Neural cell (in vitro differentiated cells): ENCODE measurements around the gene LTN1. TPM values are rescaled to one million over a fixed set of nuclear protein-coding genes. Genes with fewer than 3 reads are reported as not detected.

Source experiments
- H2AFZ ChIP-seq: fragments of 200-600, 300-800 bp; sonication (generic), shearing (Covaris generic); 2 replicates; pipeline ENCODE4 v1.6.0; 2014; ENCODE audit warnings: low read depth, mild to moderate bottlenecking, antibody characterized with exemption, low read length, moderate library complexity
- H3F3A ChIP-seq: fragments of 200-600 bp; shearing (Covaris generic); 2 replicates; pipeline ENCODE4 v1.6.1; 2016; ENCODE audit warnings: mild to moderate bottlenecking, moderate library complexity, mixed read lengths, antibody characterized with exemption, low read length; ENCODE audit not compliant: insufficient read depth, poor library complexity, severe bottlenecking
- H3K27ac ChIP-seq: fragments of 200-600, 300-800 bp; sonication (generic), shearing (Covaris generic); 2 replicates; pipeline ENCODE4 v1.5.1; 2014; ENCODE audit warnings: mild to moderate bottlenecking, low read length, moderate library complexity
- H3K27me3 ChIP-seq: fragments of 300-800, 200-600 bp; sonication (generic), shearing (Covaris generic); 2 replicates; pipeline ENCODE4 v1.6.0; 2014; ENCODE audit warnings: mild to moderate bottlenecking, low read depth, low read length, moderate library complexity; ENCODE audit not compliant: insufficient read depth
- H3K36me3 ChIP-seq: fragments of 300-800, 200-600 bp; sonication (generic), shearing (Covaris generic); 2 replicates; pipeline ENCODE4 v1.5.1; 2014; ENCODE audit warnings: mild to moderate bottlenecking, antibody characterized with exemption, low read length, moderate library complexity; ENCODE audit not compliant: insufficient read depth
- H3K4me2 ChIP-seq: fragments of 300-800, 200-600 bp; sonication (generic), shearing (Covaris generic); 2 replicates; pipeline ENCODE4 v1.6.0; 2014; ENCODE audit warnings: mild to moderate bottlenecking, low read length
- H3K4me3 ChIP-seq: fragments of 300-800, 200-600 bp; sonication (generic), shearing (Covaris generic); 2 replicates; pipeline ENCODE4 v1.5.1; 2014; ENCODE audit warnings: mild to moderate bottlenecking, low read length, moderate library complexity
- H3K79me2 ChIP-seq: fragments of 200-600 bp; shearing (Covaris generic); replicated peaks from 2 replicates; pipeline ENCODE4 v1.6.0; 2014; ENCODE audit warnings: mild to moderate bottlenecking, low read length, moderate library complexity; ENCODE audit not compliant: insufficient read depth
- H3K9ac ChIP-seq: fragments of 300-800, 200-600 bp; sonication (generic), shearing (Covaris generic); 2 replicates; pipeline ENCODE4 v1.6.1; 2016; ENCODE audit warnings: mild to moderate bottlenecking, low read length, mixed read lengths
- H3K9me2 ChIP-seq: fragments of 200-600 bp; shearing (Covaris generic); 2 replicates; pipeline ENCODE4 v1.6.1; 2016; ENCODE audit warnings: mild to moderate bottlenecking, low read length, mixed read lengths; ENCODE audit not compliant: insufficient read depth
- H3K9me3 ChIP-seq: fragments of 200-600, 300-800 bp; sonication (generic), shearing (Covaris generic); 2 replicates; pipeline ENCODE4 v1.6.1; 2016; ENCODE audit warnings: mild to moderate bottlenecking, mixed run types, low read length, moderate library complexity, mixed read lengths
- H4K20me1 ChIP-seq: fragments of 200-600 bp; shearing (Covaris generic); 2 replicates; pipeline ENCODE4 v1.6.1; 2016; ENCODE audit warnings: mild to moderate bottlenecking, mixed run types; ENCODE audit not compliant: insufficient read depth
- EP300 ChIP-seq: fragments of 450-650 bp; conservative IDR thresholded peaks from 2 replicates; pipeline ENCODE4 v1.6.1; 2014; ENCODE audit warnings: antibody characterized with exemption, mild to moderate bottlenecking, moderate library complexity; ENCODE audit not compliant: poor library complexity, severe bottlenecking
- EZH2 ChIP-seq: fragments of 200-600, 300-800 bp; shearing (Covaris generic), sonication (generic); IDR thresholded peaks from 2 replicates; pipeline ENCODE4 v1.6.1; 2014; ENCODE audit warnings: antibody characterized with exemption, low read length, borderline replicate concordance, mild to moderate bottlenecking; ENCODE audit not compliant: insufficient read depth, poor library complexity, severe bottlenecking
- MXI1 ChIP-seq: fragments of 450-650 bp; conservative IDR thresholded peaks from 2 replicates; pipeline ENCODE4 v1.6.1; 2014; ENCODE audit warnings: antibody characterized with exemption, mild to moderate bottlenecking; ENCODE audit not compliant: poor library complexity, severe bottlenecking
- POLR2AphosphoS5 ChIP-seq: IDR thresholded peaks from 2 replicates; pipeline ENCODE4 v1.6.1; 2012
- RAD21 ChIP-seq: fragments of 450-650 bp; conservative IDR thresholded peaks from 2 replicates; pipeline ENCODE4 v1.6.1; 2014; ENCODE audit warnings: antibody characterized with exemption, mild to moderate bottlenecking, moderate library complexity
- SMC3 ChIP-seq: fragments of 450-650 bp; conservative IDR thresholded peaks from 2 replicates; pipeline ENCODE4 v1.6.1; 2014; ENCODE audit warnings: antibody characterized with exemption, mild to moderate bottlenecking, moderate library complexity; ENCODE audit not compliant: poor library complexity
- TAF1 ChIP-seq: IDR thresholded peaks from 2 replicates; pipeline ENCODE4 v1.6.1; 2012; ENCODE audit warnings: low read depth
- polyA plus RNA-seq: library from polyadenylated mRNA; depleted of rRNA; stranded (reverse); fragments of >200 nt; gene quantifications from 2 replicates; pipeline ENCODE4 v1.2.3, GENCODE V29; 2014
- TF ChIP-seq, protein P1 (sequence below): IDR thresholded peaks from 2 replicates; pipeline ENCODE4 v1.6.1; 2012; ENCODE audit warnings: borderline replicate concordance
- TF ChIP-seq, protein P2 (sequence below): fragments of 450-650 bp; IDR thresholded peaks from 2 replicates; pipeline ENCODE4 v1.5.1; 2014; ENCODE audit warnings: antibody characterized with exemption, mild to moderate bottlenecking, moderate library complexity; ENCODE audit not compliant: poor library complexity, severe bottlenecking

Gene LTN1
- polyA plus RNA-seq, 1 donor from 2014 or later: 62.1 TPM

DNA sequence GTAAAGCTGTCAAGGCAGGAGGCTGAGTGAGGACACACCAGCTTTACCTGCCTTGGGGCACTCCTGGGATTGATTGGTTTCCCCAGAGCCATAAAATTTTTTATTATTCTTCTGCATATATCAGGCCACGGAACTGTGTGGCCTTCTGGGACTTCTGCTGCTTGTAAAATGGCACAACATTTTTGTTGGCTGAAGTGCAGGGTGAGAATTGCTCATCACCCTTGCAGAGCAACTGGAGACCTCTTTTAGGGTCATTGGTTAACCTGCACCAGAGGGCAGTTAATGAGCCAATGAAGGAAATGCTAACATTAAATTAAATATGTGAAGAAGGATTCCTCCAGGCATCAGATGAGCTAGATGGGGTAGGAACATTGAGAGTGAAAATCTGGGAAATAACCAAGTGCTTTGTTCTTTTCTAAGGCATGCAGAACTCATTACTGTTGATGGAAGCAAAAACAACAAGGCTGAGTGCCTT lies 87.7 kb downstream of the LTN1 start:
- H3K9me2 ChIP-seq: no peaks in the 10 kb centered on the region
- no peaks in the 10 kb centered on the region for H4K20me1 ChIP-seq
- no peaks in the 10 kb centered on the region for H3K9me3 ChIP-seq
- no peak overlapping the region for H2AFZ ChIP-seq
- no peak overlapping the region for H3K9ac ChIP-seq
- H3K36me3 ChIP-seq: no peaks in the 10 kb centered on the region
- TF ChIP-seq SMC3: no peak
- no peak for TF ChIP-seq EP300
- TF ChIP-seq, protein P1, sequence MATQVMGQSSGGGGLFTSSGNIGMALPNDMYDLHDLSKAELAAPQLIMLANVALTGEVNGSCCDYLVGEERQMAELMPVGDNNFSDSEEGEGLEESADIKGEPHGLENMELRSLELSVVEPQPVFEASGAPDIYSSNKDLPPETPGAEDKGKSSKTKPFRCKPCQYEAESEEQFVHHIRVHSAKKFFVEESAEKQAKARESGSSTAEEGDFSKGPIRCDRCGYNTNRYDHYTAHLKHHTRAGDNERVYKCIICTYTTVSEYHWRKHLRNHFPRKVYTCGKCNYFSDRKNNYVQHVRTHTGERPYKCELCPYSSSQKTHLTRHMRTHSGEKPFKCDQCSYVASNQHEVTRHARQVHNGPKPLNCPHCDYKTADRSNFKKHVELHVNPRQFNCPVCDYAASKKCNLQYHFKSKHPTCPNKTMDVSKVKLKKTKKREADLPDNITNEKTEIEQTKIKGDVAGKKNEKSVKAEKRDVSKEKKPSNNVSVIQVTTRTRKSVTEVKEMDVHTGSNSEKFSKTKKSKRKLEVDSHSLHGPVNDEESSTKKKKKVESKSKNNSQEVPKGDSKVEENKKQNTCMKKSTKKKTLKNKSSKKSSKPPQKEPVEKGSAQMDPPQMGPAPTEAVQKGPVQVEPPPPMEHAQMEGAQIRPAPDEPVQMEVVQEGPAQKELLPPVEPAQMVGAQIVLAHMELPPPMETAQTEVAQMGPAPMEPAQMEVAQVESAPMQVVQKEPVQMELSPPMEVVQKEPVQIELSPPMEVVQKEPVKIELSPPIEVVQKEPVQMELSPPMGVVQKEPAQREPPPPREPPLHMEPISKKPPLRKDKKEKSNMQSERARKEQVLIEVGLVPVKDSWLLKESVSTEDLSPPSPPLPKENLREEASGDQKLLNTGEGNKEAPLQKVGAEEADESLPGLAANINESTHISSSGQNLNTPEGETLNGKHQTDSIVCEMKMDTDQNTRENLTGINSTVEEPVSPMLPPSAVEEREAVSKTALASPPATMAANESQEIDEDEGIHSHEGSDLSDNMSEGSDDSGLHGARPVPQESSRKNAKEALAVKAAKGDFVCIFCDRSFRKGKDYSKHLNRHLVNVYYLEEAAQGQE: no peak
- TF ChIP-seq POLR2AphosphoS5: no peak
- TF ChIP-seq MXI1: no peak
- TF ChIP-seq, protein P2, sequence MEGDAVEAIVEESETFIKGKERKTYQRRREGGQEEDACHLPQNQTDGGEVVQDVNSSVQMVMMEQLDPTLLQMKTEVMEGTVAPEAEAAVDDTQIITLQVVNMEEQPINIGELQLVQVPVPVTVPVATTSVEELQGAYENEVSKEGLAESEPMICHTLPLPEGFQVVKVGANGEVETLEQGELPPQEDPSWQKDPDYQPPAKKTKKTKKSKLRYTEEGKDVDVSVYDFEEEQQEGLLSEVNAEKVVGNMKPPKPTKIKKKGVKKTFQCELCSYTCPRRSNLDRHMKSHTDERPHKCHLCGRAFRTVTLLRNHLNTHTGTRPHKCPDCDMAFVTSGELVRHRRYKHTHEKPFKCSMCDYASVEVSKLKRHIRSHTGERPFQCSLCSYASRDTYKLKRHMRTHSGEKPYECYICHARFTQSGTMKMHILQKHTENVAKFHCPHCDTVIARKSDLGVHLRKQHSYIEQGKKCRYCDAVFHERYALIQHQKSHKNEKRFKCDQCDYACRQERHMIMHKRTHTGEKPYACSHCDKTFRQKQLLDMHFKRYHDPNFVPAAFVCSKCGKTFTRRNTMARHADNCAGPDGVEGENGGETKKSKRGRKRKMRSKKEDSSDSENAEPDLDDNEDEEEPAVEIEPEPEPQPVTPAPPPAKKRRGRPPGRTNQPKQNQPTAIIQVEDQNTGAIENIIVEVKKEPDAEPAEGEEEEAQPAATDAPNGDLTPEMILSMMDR: no peak
- no peak for TF ChIP-seq TAF1
- no peak for TF ChIP-seq RAD21
- no peak for TF ChIP-seq EZH2
- H3K27me3 ChIP-seq: no peaks in the 10 kb centered on the region
- H3K4me2 ChIP-seq: no peak overlapping the region
- no peak overlapping the region for H3K4me3 ChIP-seq
- H3K27ac ChIP-seq: no peak overlapping the region
- no peaks in the 10 kb centered on the region for H3F3A ChIP-seq
- H3K79me2 ChIP-seq: no peaks in the 10 kb centered on the region

DNA sequence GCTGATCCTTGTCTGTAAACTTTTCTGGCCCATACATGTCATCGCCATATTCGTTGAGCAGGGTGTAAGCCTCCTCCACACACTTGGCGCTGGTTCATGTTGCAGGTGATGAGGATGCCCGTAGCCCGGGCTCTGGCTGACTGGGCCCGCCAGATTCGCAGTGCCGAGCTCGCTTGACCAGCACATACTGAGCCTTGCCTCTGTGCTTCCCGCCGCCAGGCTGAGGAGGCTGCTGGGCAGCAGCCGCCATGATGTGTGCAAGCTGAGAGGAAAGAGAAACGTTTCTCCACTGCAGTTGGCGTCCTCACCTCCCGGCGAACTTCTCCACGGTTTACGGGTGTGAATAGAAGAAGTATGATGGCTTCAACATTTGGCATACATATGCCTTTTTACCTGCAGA lies 89.2 kb downstream of the LTN1 start:
- Histone ChIP-seq H4K20me1 (no peaks in the 10 kb centered on the region), H3K9me2 (no peaks in the 10 kb centered on the region), H3K27me3 (no peaks in the 10 kb centered on the region), H3K27ac (no peak overlapping the region), H3K9ac (no peak overlapping the region), H2AFZ (no peak overlapping the region), H3F3A (no peaks in the 10 kb centered on the region), H3K36me3 (no peaks in the 10 kb centered on the region), H3K4me3 (no peak overlapping the region), H3K79me2 (no peaks in the 10 kb centered on the region), H3K9me3 (no peaks in the 10 kb centered on the region), H3K4me2 (no peak overlapping the region)
- TF ChIP-seq EZH2: no peak
- TF ChIP-seq POLR2AphosphoS5: no peak
- TF ChIP-seq MXI1: no peak

DNA sequence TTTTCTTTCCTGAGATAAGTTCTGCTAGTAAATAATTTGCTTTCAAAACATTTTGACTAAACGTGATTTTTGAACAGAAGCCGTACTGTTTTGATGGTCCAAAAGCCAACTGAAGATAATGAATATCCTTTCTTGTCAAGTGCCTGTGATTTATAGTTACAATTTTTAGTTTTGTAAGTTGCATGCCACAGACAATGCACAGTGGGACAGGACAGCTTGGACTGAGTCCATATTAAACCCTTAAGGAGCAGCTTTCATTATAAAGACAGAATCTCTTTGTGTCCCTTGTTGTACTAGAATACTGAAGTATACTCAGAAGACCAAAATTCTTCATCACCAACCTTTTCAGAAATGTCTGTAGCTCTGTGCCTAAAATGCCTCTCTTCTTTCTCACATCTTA lies 92.2 kb downstream of the LTN1 start:
- H3K27me3 ChIP-seq: no peaks in the 10 kb centered on the region
- no peaks in the 10 kb centered on the region for H3K9me2 ChIP-seq
- H4K20me1 ChIP-seq: no peaks in the 10 kb centered on the region
- no peak for TF ChIP-seq SMC3
- no peak for TF ChIP-seq TAF1
- TF ChIP-seq, protein P2: no peak
- no peak for TF ChIP-seq POLR2AphosphoS5
- TF ChIP-seq MXI1: no peak
- no peak for TF ChIP-seq EZH2
- TF ChIP-seq, protein P1: no peak
- TF ChIP-seq EP300: no peak
- H3K27ac ChIP-seq: no peak overlapping the region
- no peaks in the 10 kb centered on the region for H3K79me2 ChIP-seq
- no peaks in the 10 kb centered on the region for H3K9me3 ChIP-seq
- no peaks in the 10 kb centered on the region for H3F3A ChIP-seq
- no peak overlapping the region for H3K4me2 ChIP-seq
- no peak overlapping the region for H2AFZ ChIP-seq
- no peaks in the 10 kb centered on the region for H3K36me3 ChIP-seq
- no peak overlapping the region for H3K4me3 ChIP-seq
- no peak overlapping the region for H3K9ac ChIP-seq
